NAMALWA (cell line): ENCODE results near the gene TCP11L2.

Experiments used
- DNase-seq: peaks from one replicate; pipeline ENCODE4 v3.0.0-alpha.2; 2015; ENCODE audit warnings: low spot score

Gene TCP11L2

DNA sequence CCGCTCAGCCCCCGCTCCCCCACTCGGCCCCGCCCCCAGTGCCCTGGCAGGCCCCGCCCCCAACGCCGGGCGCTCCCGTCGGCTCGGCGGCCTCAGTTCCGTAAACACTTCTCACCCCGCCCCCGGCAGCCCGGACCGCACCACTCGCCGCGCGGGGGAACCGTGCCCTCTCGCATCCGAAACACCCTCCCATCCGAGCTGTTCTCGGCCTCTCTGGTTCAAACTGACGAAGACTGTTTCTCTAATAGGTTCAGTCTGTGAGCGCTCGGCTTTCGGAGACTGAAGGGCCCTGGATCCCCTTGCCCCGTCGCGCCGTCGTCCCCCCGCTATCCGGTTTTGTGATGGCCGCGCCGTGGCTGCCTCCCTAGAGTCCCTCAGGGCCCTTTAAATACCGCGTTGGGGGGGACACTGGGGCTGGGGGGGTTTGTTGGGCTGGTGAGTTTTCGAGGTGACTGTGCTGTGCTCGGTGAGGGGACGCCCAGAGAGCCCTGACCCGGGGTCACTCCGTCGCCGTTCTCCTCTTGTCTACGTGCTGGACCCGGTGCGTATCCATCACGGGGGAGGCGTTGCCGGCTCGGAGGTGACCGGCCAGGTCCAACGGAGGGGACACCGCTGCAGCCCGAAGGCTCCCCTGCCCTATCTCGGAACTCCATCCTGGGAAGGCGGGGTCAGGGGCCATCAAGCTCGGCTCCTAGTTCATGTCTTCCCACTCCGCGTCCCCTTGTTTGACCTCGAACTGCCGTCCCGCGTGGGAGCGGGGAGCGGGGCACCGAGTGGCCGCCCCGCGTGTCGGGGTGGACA is at the start of gene TCP11L2:
Gene TCP11L2, plus strand, starts transcription at position 333 of the 801 bp plus-strand sequence. CDS start 8,343 bp downstream, outside the sequence.
- DNase-seq = peak; percentile 83

DNA sequence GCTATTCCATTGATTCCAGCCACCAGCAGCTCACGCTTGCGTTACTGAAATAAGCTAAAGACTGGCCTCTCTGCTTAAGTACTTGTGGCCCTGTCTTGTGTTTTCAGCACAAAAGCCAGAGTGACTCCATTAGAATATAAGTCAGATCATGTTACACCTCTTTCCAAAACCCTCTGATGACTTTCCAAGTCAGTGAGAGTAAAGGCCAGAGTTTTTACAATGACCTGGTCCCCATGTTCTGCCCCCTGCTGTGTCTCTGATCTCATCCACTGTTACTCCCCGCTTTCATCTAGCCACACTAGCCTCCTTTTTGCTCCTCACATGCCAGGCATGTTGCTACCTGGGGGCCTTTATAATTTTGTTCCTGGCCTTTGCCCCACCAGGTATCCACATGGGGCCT is 47.8 kb upstream of the TCP11L2 start:
- DNase-seq = no peak

GRCh38 chr12:106255493-106255892 is 47.0 kb upstream of the TCP11L2 start:
- no peak for DNase-seq

DNA sequence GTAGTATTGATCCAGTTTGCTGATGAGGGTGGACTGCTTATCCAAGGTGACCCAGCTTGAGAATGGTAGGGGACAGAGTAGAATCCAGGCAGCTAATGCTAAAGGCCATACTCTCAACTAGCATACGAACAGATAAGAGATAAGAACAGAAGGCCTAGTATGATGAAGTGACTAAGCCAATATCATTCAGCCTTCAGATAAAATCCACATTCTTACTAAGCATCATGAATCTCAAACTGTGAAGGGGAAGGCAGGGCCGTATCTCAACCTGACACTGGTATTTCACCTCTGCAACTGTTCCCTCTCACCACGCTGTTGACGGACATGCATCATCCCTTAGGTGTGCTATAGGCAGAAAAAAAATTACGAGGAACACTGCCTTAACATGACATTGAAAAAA is 46.6 kb upstream of the TCP11L2 start:
- no peak for DNase-seq

GRCh38 chr12:106256524-106256923 is 46.0 kb upstream of the TCP11L2 start:
- DNase-seq = no peak

DNA sequence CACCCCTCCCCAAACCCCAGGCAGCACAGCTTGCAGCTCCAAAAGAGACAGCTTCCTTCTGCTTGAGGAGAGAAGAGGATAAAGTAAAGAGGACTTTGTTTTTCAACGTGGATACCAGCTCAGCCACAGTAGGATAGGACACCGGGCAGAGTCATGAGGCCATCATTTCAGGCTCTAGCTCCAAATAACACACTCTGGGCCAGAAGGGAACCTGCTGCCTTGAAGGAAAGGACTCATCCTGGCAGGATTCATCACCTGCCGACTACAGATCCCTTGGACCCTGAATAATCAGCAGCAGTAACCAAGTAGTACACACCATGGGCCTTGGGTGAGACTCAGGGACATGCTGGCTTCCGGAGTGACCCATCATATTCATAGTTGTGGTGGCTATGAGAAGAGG is 44.3 kb upstream of the TCP11L2 start:
- DNase-seq = no peak

GRCh38 chr12:106258935-106259334 is 43.6 kb upstream of the TCP11L2 start:
- DNase-seq = no peak

DNA sequence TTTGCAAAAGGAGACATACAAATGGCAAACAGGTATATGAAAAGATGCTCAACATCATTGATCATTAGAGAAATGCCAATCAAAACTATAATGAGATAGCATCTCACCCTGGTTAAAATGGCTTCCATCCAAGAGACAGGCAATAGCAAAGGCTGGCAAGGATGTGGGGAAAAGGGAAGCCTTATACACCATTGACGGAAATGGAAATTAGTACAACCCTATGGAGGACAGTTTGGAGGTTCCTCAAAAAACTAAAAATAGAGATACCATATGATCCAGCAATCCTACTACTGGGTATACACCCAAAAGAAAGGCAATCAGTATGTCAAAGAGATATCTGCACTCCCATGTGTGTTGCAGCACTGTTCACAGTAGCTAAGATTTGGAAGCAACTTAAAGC is 37.4 kb upstream of the TCP11L2 start:
- no peak for DNase-seq

GRCh38 chr12:106267535-106267934 is 35.0 kb upstream of the TCP11L2 start:
- no peak for DNase-seq

DNA sequence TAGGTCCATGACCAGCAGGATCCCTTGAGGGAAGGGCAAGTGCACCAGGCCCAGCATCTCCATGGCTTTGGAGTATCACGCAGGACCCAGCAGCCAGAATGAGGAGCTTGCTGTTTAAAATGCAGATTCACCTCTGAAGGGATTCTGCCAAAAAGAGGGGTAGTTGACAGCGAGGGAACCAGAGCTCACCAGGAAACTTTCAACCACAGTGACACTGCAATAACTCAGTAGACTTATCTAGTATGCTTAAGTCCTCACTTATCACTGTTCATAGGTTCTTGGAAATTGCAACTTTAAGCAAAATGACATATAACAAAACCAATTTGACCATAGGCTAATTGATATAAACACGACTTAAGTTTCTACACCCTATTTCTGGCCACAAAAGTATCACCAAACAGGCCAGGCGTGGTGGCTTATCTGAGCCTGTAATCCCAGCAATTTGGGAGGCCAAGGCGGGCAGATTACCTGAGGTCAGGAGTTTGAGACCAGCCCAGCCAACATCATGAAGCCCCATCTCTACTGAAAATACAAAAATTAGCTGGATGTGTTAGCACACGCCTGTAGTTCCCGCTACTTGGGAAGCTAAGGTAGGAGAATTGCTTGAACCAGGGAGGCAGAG is 33.3 kb upstream of the TCP11L2 start:
- no peak for DNase-seq

DNA sequence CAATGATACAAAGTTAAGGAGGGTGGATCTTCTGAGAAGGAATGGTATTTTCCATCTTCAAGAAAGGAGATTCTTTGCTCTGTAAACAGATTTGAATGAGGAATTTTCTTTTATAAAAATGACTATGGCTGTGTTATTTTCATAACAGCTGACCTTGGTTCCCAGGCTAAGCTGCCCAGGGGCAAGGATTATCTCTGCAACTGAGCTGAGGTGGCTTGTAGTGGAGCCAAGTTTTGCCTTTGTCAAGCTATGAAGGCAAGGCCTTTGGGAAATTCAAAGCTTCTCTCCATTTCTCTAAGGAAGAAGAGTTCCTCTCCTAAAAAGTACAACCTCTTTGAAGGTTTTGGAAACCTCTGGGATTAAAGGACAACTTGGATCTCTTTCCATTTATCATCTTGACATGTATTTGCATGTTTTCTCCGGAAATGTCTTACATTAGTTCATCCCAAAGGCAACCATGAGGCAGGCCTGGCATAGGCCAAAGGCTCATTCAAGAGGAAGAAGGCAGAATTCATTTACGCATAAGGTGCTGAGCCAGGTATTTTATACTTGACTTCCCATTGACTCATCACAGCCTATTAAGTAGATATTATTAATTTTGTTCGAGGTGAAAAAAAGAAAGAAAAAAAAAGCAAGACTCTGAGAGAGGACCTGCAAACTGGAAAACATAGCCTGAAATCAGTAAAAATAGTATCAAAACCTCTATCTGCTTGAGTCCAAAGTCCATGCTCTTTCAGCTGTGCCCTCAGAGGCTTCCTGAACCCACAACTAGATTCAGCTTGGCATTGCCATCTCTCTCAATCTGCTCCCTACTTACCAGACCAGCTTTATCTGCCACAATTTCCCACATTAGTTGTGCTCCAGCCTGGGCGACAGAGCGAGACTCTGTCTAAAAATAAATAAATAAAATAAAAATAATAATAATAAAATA is 30.7 kb upstream of the TCP11L2 start:
- DNase-seq = no peak

DNA sequence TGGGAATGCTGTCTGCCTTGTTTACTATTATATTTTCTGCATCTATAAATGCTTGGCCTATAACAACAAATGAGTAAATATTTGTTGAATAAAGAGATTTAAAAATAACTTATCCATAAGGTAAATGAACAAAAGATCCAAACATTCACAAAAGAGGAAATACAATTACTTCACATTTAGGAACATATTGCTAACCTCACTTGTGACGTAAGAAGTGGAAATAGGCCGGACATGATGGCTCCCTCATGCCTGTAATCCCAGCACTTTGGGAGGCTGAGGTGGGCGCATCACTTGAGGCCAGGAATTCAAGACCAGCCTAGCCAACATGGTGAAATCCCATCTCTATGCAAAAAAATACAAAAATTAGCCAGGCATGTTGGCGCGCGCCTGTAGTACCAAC is 29.0 kb upstream of the TCP11L2 start:
- DNase-seq = no peak

DNA sequence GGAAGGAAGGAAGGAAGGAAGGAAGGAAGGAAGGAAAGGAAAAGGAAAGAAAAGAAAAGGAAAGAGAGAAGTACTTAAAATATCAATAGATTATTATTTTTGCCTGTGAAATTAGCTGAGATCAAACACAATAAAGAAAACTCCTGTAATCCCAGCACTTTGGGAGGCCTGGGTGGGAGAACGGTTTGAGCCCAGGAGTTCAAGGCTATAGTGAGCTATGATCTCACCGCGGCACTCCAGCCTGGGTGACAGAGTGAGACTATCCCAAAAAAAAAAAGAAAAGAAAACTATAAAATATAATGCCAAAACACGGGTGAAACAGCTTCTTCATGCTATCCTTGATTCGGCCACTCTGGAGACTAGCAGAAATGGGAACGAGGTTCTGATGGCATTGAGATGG is 28.5 kb upstream of the TCP11L2 start:
- no peak for DNase-seq

- DNase-seq = no peak
Observed at GRCh38 chr12:106274575-106275121, 27.9 kb upstream of the TCP11L2 start.

- DNase-seq = no peak
Observed at GRCh38 chr12:106275458-106275857, 27.1 kb upstream of the TCP11L2 start.

- DNase-seq = no peak
Observed at GRCh38 chr12:106276032-106276740, 26.3 kb upstream of the TCP11L2 start.

DNA sequence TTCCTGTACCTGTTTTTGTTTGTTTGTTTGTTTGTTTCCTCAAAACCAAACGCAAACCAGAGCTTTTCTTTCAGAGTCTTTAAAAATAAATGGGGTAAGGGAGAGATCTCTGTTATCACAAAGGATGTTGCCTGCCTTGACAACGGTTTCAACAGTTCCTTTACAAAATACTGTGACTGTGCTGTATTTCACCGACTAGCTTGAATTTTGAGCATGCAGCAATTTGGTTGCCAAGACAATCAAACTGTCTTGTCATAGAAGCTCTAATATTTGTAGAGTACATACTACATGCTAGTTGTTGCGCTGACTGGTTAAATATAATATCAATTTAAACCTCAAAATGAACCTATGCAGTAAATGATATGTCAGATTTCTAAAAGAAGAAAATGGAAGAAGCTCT is 22.4 kb upstream of the TCP11L2 start:
- DNase-seq = no peak

GRCh38 chr12:106281056-106281782 is 21.3 kb upstream of the TCP11L2 start:
- no peak for DNase-seq

DNA sequence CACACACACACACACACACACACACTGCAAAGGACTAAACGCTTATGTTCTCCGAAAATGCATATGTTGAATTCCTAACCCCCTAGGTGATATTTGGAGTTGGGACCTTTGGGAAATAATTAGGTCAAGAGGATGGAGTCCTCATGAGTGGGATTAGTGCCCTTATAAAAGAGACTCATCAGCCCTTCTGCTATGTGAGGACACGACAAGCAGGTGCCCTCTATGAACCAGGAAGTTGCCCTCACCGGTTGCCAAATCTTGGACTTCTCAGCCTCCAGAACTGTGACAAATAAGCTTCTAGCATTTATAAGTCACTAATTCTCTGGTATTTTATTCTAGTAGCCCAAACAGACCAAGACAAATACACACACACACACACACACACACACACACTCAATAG is 20.7 kb upstream of the TCP11L2 start:
- DNase-seq = no peak

DNA sequence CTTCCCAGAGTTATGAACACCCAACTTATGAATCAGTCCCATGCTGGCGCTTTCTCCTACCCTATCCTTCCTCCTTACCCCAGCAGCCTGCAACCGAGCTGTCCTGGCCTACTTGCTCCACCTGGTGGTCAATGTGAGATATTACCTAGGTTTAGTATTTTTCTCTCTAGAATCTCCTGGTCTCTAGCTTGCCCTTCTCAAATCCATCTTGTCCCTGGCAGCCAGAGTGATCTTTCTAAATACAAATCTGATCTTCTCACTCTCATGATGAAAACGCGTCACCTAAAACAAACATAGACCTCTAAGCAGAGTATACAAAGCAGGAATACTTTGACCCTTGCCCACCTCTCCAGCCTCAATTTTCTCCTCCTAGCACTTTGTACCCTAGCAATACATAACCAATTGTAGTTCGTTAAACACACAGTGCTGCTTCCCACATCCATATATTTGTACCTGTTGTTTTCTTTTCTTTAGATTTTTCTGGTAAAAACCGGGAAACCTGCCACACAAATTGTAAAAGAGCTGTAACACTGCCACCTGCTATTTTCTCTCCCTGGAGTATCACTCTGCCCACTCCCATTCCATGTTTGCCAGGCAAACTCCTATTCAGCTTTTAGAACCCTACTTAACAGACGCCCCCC is 20.0 kb upstream of the TCP11L2 start:
- peak; percentile 78 for DNase-seq
